ENCODE measurements around the gene NTSR1. TPM values are rescaled to one million over a fixed set of nuclear protein-coding genes. Genes with fewer than 3 reads are reported as not detected.

NTSR1 gene
- total RNA-seq, 1 experiment from 2014 or later, result 4.5 TPM

GRCh38 chr20:62774762-62775161, 66.1 kb downstream of the NTSR1 start:
- Mint-ChIP-seq H3K27me3 (ENCODE audit: insufficient read depth, unreplicated experiment) (no peaks in the 10 kb centered on the region), H3K36me3 (ENCODE audit: insufficient read depth, unreplicated experiment) (no peaks in the 10 kb centered on the region), H3K4me3 (ENCODE audit: unreplicated experiment) (no peak overlapping the region), H3K27ac (ENCODE audit: low read depth, unreplicated experiment) (no peak overlapping the region), H3K4me1 (ENCODE audit: insufficient read depth, unreplicated experiment) (peaks cover 35% of the 10 kb centered on the region), H3K9me3 (ENCODE audit: unreplicated experiment) (peaks cover 8% of the 10 kb centered on the region)
- TF ChIP-seq CTCF (IDR thresholded peaks at IDR 0.05; ENCODE audit: unreplicated experiment), result no peak
- DNase-seq (ENCODE audit: unreplicated experiment), result no peak
- ChIA-PET POLR2A (interaction anchor here (0.6 to 4.8 kb wide), 3 partner anchors 20 to 225 kb away, joined by 4 to 49 read pairs (median 44); partner anchors contain the start of gene MRGBP), CTCF (interaction anchor here (2.3 to 3.9 kb wide), 2 partner anchors 16 to 71 kb away, joined by 15 to 20 read pairs; no protein-coding TSS in a partner anchor)
- no TSS peak for BruUV-seq (replicated peaks)
- intact Hi-C loops (cut with micrococcal nuclease), result no loop called here

GRCh38 chr20:62775206-62775605, 66.6 kb downstream of the NTSR1 start:
- ChIA-PET POLR2A (interaction anchor here (4.8 kb wide), 1 partner anchor 35 kb away, joined by 49 read pairs; no protein-coding TSS in a partner anchor), CTCF (interaction anchor here (3.9 kb wide), 1 partner anchor 16 kb away, joined by 20 read pairs; no protein-coding TSS in a partner anchor)
- Mint-ChIP-seq H3K4me3 (ENCODE audit: unreplicated experiment) (no peak overlapping the region), H3K27me3 (ENCODE audit: insufficient read depth, unreplicated experiment) (no peaks in the 10 kb centered on the region), H3K4me1 (ENCODE audit: insufficient read depth, unreplicated experiment) (peaks cover 35% of the 10 kb centered on the region), H3K36me3 (ENCODE audit: insufficient read depth, unreplicated experiment) (no peaks in the 10 kb centered on the region), H3K9me3 (ENCODE audit: unreplicated experiment) (peaks cover 8% of the 10 kb centered on the region), H3K27ac (ENCODE audit: low read depth, unreplicated experiment) (no peak overlapping the region)
- BruUV-seq (replicated peaks), result no TSS peak
- DNase-seq (ENCODE audit: unreplicated experiment), result no peak
- intact Hi-C loops (cut with micrococcal nuclease), result no loop called here
- TF ChIP-seq CTCF (IDR thresholded peaks at IDR 0.05; ENCODE audit: unreplicated experiment), result no peak

- peak overlapping the region; percentile 11 for H3K4me3 Mint-ChIP-seq (ENCODE audit: unreplicated experiment)
- H3K27ac Mint-ChIP-seq (ENCODE audit: low read depth, unreplicated experiment), result peak overlapping the region; percentile 2
- DNase-seq (ENCODE audit: unreplicated experiment), result no peak
- H3K4me1 Mint-ChIP-seq (ENCODE audit: insufficient read depth, unreplicated experiment), result peaks cover 35% of the 10 kb centered on the region
- intact Hi-C loops (cut with micrococcal nuclease), result no loop called here
- H3K27me3 Mint-ChIP-seq (ENCODE audit: insufficient read depth, unreplicated experiment), result no peaks in the 10 kb centered on the region
- H3K9me3 Mint-ChIP-seq (ENCODE audit: unreplicated experiment), result peaks cover 8% of the 10 kb centered on the region
- ChIA-PET POLR2A (no interaction called here), CTCF (interaction anchor here (0.5 to 0.6 kb wide), 2 partner anchors 27 to 380 kb away, joined by 3 to 4 read pairs; no protein-coding TSS in a partner anchor)
- H3K36me3 Mint-ChIP-seq (ENCODE audit: insufficient read depth, unreplicated experiment), result no peaks in the 10 kb centered on the region
- BruUV-seq (replicated peaks), result TSS peak; percentile 68
- TF ChIP-seq CTCF (IDR thresholded peaks at IDR 0.05; ENCODE audit: unreplicated experiment), result no peak
Observed at GRCh38 chr20:62776035-62776691, 67.5 kb downstream of the NTSR1 start.

- Mint-ChIP-seq H3K27ac (ENCODE audit: low read depth, unreplicated experiment) (peak overlapping the region; percentile 2), H3K9me3 (ENCODE audit: unreplicated experiment) (peaks cover 8% of the 10 kb centered on the region), H3K27me3 (ENCODE audit: insufficient read depth, unreplicated experiment) (no peaks in the 10 kb centered on the region), H3K4me1 (ENCODE audit: insufficient read depth, unreplicated experiment) (peaks cover 35% of the 10 kb centered on the region), H3K4me3 (ENCODE audit: unreplicated experiment) (peak overlapping the region; percentile 11), H3K36me3 (ENCODE audit: insufficient read depth, unreplicated experiment) (no peaks in the 10 kb centered on the region)
- intact Hi-C loops (cut with micrococcal nuclease), result no loop called here
- peak; percentile 79 for DNase-seq (ENCODE audit: unreplicated experiment)
- CTCF ChIA-PET, result interaction anchor here (0.5 to 0.6 kb wide), 2 partner anchors 28 to 381 kb away, joined by 3 to 4 read pairs; no protein-coding TSS in a partner anchor
- TF ChIP-seq CTCF (IDR thresholded peaks at IDR 0.05; ENCODE audit: unreplicated experiment), result no peak
- BruUV-seq (replicated peaks), result no TSS peak
- POLR2A ChIA-PET, result no interaction called here
Observed at GRCh38 chr20:62776692-62777527, 68.3 kb downstream of the NTSR1 start.

All from MCF 10A (cell line).